ENCODE measurements around the gene DDN. TPM values are rescaled to one million over a fixed set of nuclear protein-coding genes. Genes with fewer than 3 reads are reported as not detected.

DDN gene
- total RNA-seq, 1 experiment from 2014 or later: 0.51 TPM

DNA sequence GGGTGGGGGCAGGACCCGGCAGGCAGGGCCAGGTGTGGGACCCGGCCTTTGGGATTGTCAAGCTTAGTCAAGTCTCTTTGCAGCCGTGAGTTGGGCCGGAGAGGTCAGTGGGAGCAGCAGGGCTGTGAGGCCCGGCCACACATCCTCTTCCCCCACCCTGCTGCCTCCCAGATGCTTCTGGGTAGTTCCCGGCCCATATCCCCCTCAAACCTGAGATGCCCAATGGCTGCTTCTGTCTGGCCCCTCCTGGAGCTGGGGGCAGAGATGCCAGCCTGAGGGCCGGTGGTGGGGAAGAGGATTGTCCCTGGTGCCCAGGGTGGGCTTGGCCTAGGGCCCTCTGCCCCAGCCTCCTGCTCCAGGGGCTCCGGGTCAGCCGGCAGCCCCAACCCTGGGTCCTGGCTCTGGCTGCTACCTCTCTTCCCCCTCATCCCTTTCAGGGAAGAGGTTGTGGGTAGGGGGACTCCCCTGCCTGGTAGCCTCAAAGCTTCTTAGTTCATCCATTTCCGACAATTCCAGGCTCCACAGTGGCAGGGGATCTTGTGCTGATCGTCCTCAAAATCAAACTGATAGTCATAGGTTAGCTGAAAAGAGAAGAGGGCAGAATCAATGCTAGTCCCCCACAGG lies 22.2 kb upstream of the DDN start:
- ChIA-PET CTCF (no interaction called here), POLR2A (no interaction called here)
- Histone ChIP-seq H3K4me3 (ENCODE audit: low read depth in 2 of 2, low read length in 2 of 2) (no peak overlapping the region), H3K27ac (ENCODE audit: low read length) (no peak overlapping the region), H3K4me1 (ENCODE audit: control insufficient read depth, insufficient read depth, low read length) (peaks cover 15% of the 10 kb centered on the region), H3K36me3 (ENCODE audit: control insufficient read depth, insufficient read depth, low read length) (peaks cover 36% of the 10 kb centered on the region), H3K27me3 (ENCODE audit: control insufficient read depth, insufficient read depth, low read length) (no peaks in the 10 kb centered on the region), H3K9me3 (ENCODE audit: control insufficient read depth, insufficient read depth, low read depth, low read length) (no peaks in the 10 kb centered on the region)
- in situ Hi-C loops (cut with HindIII; ENCODE audit: low pct_unique_long_range_greater_than_20kb, low sequenced_read_pairs) (no loop called here), intact Hi-C loops (cut with micrococcal nuclease; ENCODE audit: unreplicated experiment) (no loop called here)
- TF ChIP-seq TCF7L2 (IDR thresholded peaks at IDR 0.05; ENCODE audit: low read depth, low read length): no peak
- TF ChIP-seq, protein P1, sequence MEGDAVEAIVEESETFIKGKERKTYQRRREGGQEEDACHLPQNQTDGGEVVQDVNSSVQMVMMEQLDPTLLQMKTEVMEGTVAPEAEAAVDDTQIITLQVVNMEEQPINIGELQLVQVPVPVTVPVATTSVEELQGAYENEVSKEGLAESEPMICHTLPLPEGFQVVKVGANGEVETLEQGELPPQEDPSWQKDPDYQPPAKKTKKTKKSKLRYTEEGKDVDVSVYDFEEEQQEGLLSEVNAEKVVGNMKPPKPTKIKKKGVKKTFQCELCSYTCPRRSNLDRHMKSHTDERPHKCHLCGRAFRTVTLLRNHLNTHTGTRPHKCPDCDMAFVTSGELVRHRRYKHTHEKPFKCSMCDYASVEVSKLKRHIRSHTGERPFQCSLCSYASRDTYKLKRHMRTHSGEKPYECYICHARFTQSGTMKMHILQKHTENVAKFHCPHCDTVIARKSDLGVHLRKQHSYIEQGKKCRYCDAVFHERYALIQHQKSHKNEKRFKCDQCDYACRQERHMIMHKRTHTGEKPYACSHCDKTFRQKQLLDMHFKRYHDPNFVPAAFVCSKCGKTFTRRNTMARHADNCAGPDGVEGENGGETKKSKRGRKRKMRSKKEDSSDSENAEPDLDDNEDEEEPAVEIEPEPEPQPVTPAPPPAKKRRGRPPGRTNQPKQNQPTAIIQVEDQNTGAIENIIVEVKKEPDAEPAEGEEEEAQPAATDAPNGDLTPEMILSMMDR (IDR thresholded peaks at IDR 0.05): no peak
- TF ChIP-seq SIN3A (IDR thresholded peaks at IDR 0.05; ENCODE audit: borderline replicate concordance, insufficient read depth, low read depth, low read length): no peak
- no peak for TF ChIP-seq POLR2AphosphoS5 (IDR thresholded peaks at IDR 0.05; ENCODE audit: low read depth, low read length)
- TF ChIP-seq, protein P2, sequence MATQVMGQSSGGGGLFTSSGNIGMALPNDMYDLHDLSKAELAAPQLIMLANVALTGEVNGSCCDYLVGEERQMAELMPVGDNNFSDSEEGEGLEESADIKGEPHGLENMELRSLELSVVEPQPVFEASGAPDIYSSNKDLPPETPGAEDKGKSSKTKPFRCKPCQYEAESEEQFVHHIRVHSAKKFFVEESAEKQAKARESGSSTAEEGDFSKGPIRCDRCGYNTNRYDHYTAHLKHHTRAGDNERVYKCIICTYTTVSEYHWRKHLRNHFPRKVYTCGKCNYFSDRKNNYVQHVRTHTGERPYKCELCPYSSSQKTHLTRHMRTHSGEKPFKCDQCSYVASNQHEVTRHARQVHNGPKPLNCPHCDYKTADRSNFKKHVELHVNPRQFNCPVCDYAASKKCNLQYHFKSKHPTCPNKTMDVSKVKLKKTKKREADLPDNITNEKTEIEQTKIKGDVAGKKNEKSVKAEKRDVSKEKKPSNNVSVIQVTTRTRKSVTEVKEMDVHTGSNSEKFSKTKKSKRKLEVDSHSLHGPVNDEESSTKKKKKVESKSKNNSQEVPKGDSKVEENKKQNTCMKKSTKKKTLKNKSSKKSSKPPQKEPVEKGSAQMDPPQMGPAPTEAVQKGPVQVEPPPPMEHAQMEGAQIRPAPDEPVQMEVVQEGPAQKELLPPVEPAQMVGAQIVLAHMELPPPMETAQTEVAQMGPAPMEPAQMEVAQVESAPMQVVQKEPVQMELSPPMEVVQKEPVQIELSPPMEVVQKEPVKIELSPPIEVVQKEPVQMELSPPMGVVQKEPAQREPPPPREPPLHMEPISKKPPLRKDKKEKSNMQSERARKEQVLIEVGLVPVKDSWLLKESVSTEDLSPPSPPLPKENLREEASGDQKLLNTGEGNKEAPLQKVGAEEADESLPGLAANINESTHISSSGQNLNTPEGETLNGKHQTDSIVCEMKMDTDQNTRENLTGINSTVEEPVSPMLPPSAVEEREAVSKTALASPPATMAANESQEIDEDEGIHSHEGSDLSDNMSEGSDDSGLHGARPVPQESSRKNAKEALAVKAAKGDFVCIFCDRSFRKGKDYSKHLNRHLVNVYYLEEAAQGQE (IDR thresholded peaks at IDR 0.05; ENCODE audit: insufficient read depth in 1 of 2, low read depth in 2 of 2, low read length in 1 of 2): no peak
- no peak for DNase-seq (ENCODE audit: low read depth, low spot score)
- no peak for ATAC-seq
- TSS peak; percentile 13 for BruUV-seq (replicated peaks)

DNA sequence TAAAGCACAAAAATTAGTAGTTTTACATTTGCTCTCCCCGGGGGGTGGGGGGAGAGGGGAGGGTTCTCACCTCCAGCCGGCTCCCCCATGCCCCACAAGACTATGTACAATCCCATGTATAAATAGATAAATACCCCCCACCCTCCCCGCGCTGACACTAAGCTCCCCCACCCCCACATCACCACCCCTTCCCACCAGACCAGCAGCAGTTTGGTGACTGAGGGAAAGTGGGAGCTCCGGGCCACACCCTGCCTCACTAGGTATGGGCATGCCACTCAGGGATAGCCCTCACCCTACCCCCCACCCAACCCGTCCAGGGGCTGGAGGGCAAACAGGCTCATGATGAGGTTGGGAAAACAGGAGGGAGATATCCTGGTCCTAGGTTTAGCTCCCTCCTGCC lies 21.3 kb upstream of the DDN start:
- Histone ChIP-seq H3K9me3 (ENCODE audit: control insufficient read depth, insufficient read depth, low read depth, low read length) (no peaks in the 10 kb centered on the region), H3K27me3 (ENCODE audit: control insufficient read depth, insufficient read depth, low read length) (no peaks in the 10 kb centered on the region), H3K4me3 (ENCODE audit: low read depth in 2 of 2, low read length in 2 of 2) (no peak overlapping the region), H3K4me1 (ENCODE audit: control insufficient read depth, insufficient read depth, low read length) (peaks cover 15% of the 10 kb centered on the region), H3K27ac (ENCODE audit: low read length) (no peak overlapping the region), H3K36me3 (ENCODE audit: control insufficient read depth, insufficient read depth, low read length) (peaks cover 27% of the 10 kb centered on the region)
- ATAC-seq: no peak
- TF ChIP-seq SIN3A (IDR thresholded peaks at IDR 0.05; ENCODE audit: borderline replicate concordance, insufficient read depth, low read depth, low read length): no peak
- TF ChIP-seq POLR2AphosphoS5 (IDR thresholded peaks at IDR 0.05; ENCODE audit: low read depth, low read length): no peak
- TF ChIP-seq, protein P2 (IDR thresholded peaks at IDR 0.05; ENCODE audit: insufficient read depth in 1 of 2, low read depth in 2 of 2, low read length in 1 of 2): no peak
- TF ChIP-seq, protein P1 (IDR thresholded peaks at IDR 0.05): no peak
- TF ChIP-seq TCF7L2 (IDR thresholded peaks at IDR 0.05; ENCODE audit: low read depth, low read length): no peak
- CTCF ChIA-PET: interaction anchor here (0.6 to 0.7 kb wide), 3 partner anchors 19 to 32 kb away, joined by 3 to 12 read pairs (median 3); no protein-coding TSS in a partner anchor
- in situ Hi-C loops (cut with HindIII; ENCODE audit: low pct_unique_long_range_greater_than_20kb, low sequenced_read_pairs): no loop called here
- POLR2A ChIA-PET: interaction anchor here (0.7 kb wide), 3 partner anchors 10 to 942 kb away, joined by 3 to 14 read pairs (median 9); no protein-coding TSS in a partner anchor
- no peak for DNase-seq (ENCODE audit: low read depth, low spot score)
- intact Hi-C loops (cut with micrococcal nuclease; ENCODE audit: unreplicated experiment): no loop called here
- BruUV-seq (replicated peaks): no TSS peak

Measured in Panc1 (cell line).